ENCODE measurements around the gene ARFGAP1. TPM values are rescaled to one million over a fixed set of nuclear protein-coding genes. Genes with fewer than 3 reads are reported as not detected.

Gene ARFGAP1
- total RNA-seq, 1 donor from 2014 or later: 57.0 TPM

Other genes with a start within 250 kb of the ARFGAP1 start
- gene YTHDF1, start 56.7 kb upstream of the ARFGAP1 start, total RNA-seq: 14.2 TPM
- not detected for gene BIRC7, start 36.9 kb upstream of the ARFGAP1 start, total RNA-seq
- gene NKAIN4, start 18.4 kb upstream of the ARFGAP1 start, total RNA-seq: not detected
- gene COL20A1, start 20.4 kb downstream of the ARFGAP1 start, total RNA-seq: not detected
- not detected for gene CHRNA4, start 88.5 kb downstream of the ARFGAP1 start, total RNA-seq
- not detected for gene KCNQ2, start 199.8 kb downstream of the ARFGAP1 start, total RNA-seq
- gene EEF1A2, start 226.3 kb downstream of the ARFGAP1 start, total RNA-seq: 1.1 TPM
- 242 TPM for gene PPDPF, start 248.0 kb downstream of the ARFGAP1 start, total RNA-seq